ENCODE measurements around the gene AMOTL2. TPM values are rescaled to one million over a fixed set of nuclear protein-coding genes. Genes with fewer than 3 reads are reported as not detected.

The AMOTL2 gene
- total RNA-seq, 1 donor from 2014 or later: 156 TPM

DNA sequence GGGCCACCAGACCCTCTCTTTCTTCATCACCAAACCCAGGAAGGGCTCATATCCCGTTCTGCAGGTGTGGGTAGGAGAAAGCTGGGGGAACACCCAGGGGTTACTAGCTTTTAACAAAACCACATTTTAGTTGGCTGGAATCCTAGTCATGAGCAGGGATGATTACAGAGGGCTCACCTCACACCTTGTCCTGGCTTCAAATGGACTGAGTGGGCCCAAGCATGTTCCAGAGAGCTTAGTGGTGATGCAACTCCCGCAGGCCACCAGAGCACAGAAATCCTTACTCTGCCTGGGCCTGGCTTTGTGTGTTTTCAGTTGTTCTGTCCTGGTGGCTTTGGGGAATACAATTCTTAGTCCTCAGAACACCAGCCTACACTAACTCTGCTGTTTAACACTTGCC is 66.8 kb downstream of the AMOTL2 start:
- Histone ChIP-seq H3K9me3 (no peaks in the 10 kb centered on the region), H3K4me1 (peaks cover 0 to 20% of the 10 kb centered on the region in 2 donors), H3K27me3 (no peaks in the 10 kb centered on the region), H3K27ac (no peak overlapping the region), H3K36me3 (no peaks in the 10 kb centered on the region), H3K4me3 (no peak overlapping the region)
- no peak for TF ChIP-seq CTCF (IDR thresholded peaks at IDR 0.05)
- DNase-seq (ENCODE audit: low spot score in 2 of 2): no peak
- intact Hi-C loops (cut with DNase I): loop anchor here (5.0 kb wide), 1 partner anchor 55 kb away; the partner anchor contains the start of gene RYK

DNA sequence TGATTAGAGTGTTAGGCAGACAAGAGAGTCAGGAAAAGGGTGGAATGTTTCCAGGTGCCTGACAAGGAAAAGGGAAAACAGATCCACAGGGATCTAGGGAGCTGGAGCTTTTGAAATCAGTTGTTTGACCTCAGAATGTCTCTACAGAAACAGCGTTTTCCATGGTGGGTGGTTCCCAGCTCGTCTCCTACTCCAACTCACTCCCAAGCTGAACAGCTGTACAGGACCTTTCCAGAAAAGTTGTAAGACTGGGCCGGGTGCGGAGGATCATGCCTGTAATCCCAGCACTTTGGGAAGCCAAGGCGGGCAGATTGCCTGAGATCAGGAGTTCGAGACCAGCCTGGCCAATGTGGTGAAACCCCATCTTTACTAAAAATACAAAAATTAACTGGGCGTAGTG is 67.9 kb downstream of the AMOTL2 start:
- Histone ChIP-seq H3K36me3 (no peaks in the 10 kb centered on the region), H3K27me3 (no peaks in the 10 kb centered on the region), H3K9me3 (no peaks in the 10 kb centered on the region), H3K27ac (no peak overlapping the region), H3K4me3 (no peak overlapping the region), H3K4me1 (peaks cover 0 to 9% of the 10 kb centered on the region in 2 donors)
- no peak for TF ChIP-seq CTCF (IDR thresholded peaks at IDR 0.05)
- no peak for DNase-seq (ENCODE audit: low spot score in 2 of 2)
- intact Hi-C loops (cut with DNase I): loop anchor here (5.0 kb wide), 1 partner anchor 54 kb away; the partner anchor contains the start of gene RYK

Other genes starting within 250 kb of the AMOTL2 start
- 13.5 TPM for gene RYK, start 123.6 kb downstream of the AMOTL2 start, total RNA-seq
- gene ANAPC13, start 111.5 kb upstream of the AMOTL2 start, total RNA-seq: 17.0 TPM
- gene CEP63, start 111.6 kb upstream of the AMOTL2 start, total RNA-seq: 5.3 TPM

Measured in ascending aorta (tissue), 2 donors.